Measurements from ENCODE around the gene TOGARAM2. TPM values are rescaled to one million over a fixed set of nuclear protein-coding genes. Genes with fewer than 3 reads are reported as not detected.

The TOGARAM2 gene
- total RNA-seq, 1 donor from 2014 or later: 15.4 TPM

GRCh38 chr2:28970464-28971160 lies 10.5 kb upstream of the TOGARAM2 start:
- no peak for ATAC-seq
- TF ChIP-seq CTCF (IDR thresholded peaks at IDR 0.05): no peak
- H3K27me3 ChIP-seq (ENCODE audit: low read depth): no peaks in the 10 kb centered on the region
- DNase-seq: no peak
- no peaks in the 10 kb centered on the region for H3K9me3 ChIP-seq
- H3K27ac ChIP-seq: no peak overlapping the region
- no peaks in the 10 kb centered on the region for H3K4me1 ChIP-seq
- intact Hi-C loops (cut with DNase I): no loop called here
- no peaks in the 10 kb centered on the region for H3K36me3 ChIP-seq
- H3K4me3 ChIP-seq: no peak overlapping the region

- H3K4me1 ChIP-seq: no peaks in the 10 kb centered on the region
- DNase-seq: no peak
- no peaks in the 10 kb centered on the region for H3K9me3 ChIP-seq
- H3K4me3 ChIP-seq: no peak overlapping the region
- H3K36me3 ChIP-seq: no peaks in the 10 kb centered on the region
- no peak for ATAC-seq
- no peak for TF ChIP-seq CTCF (IDR thresholded peaks at IDR 0.05)
- H3K27ac ChIP-seq: no peak overlapping the region
- intact Hi-C loops (cut with DNase I): no loop called here
- H3K27me3 ChIP-seq (ENCODE audit: low read depth): no peaks in the 10 kb centered on the region
Measured at GRCh38 chr2:28972778-28973335, 8.2 kb upstream of the TOGARAM2 start.

- no peak for TF ChIP-seq CTCF (IDR thresholded peaks at IDR 0.05)
- H3K4me1 ChIP-seq: no peaks in the 10 kb centered on the region
- intact Hi-C loops (cut with DNase I): no loop called here
- DNase-seq: no peak
- ATAC-seq: no peak
- no peak overlapping the region for H3K4me3 ChIP-seq
- H3K27me3 ChIP-seq (ENCODE audit: low read depth): no peaks in the 10 kb centered on the region
- H3K27ac ChIP-seq: no peak overlapping the region
- H3K9me3 ChIP-seq: no peaks in the 10 kb centered on the region
- H3K36me3 ChIP-seq: no peaks in the 10 kb centered on the region
Measured at GRCh38 chr2:28974252-28974651, 6.8 kb upstream of the TOGARAM2 start.

GRCh38 chr2:28975671-28976070 lies 5.4 kb upstream of the TOGARAM2 start:
- no peak for DNase-seq
- Histone ChIP-seq H3K9me3 (no peaks in the 10 kb centered on the region), H3K36me3 (no peaks in the 10 kb centered on the region), H3K4me1 (peaks cover under 1% of the 10 kb centered on the region), H3K27me3 (ENCODE audit: low read depth) (no peaks in the 10 kb centered on the region), H3K27ac (no peak overlapping the region), H3K4me3 (no peak overlapping the region)
- intact Hi-C loops (cut with DNase I): no loop called here
- TF ChIP-seq CTCF (IDR thresholded peaks at IDR 0.05): no peak
- ATAC-seq: no peak

- H3K27me3 ChIP-seq (ENCODE audit: low read depth): no peaks in the 10 kb centered on the region
- H3K36me3 ChIP-seq: no peaks in the 10 kb centered on the region
- H3K4me3 ChIP-seq: no peak overlapping the region
- DNase-seq: peak; percentile 59
- H3K27ac ChIP-seq: no peak overlapping the region
- intact Hi-C loops (cut with DNase I): no loop called here
- H3K9me3 ChIP-seq: no peaks in the 10 kb centered on the region
- TF ChIP-seq CTCF (IDR thresholded peaks at IDR 0.05): no peak
- ATAC-seq: peak; percentile 80
- H3K4me1 ChIP-seq: peaks cover 10% of the 10 kb centered on the region
Measured at GRCh38 chr2:28976584-28976983, 4.5 kb upstream of the TOGARAM2 start.

Data from lower lobe of right lung (tissue), 2 donors.